T47D (cell line): ENCODE measurements around the gene IYD.
"Not testable (repeated sequence)": the region's sequence is repeated elsewhere in the genome, so short reads cannot be mapped to it uniquely, and the experiment has no call there.

Experiments
- DNase-seq, 2 experiments: peaks; one replicate each; pipeline versions ENCODE4 v3.0.0 to v3.0.0-alpha.2; 2011 to 2012; ENCODE audit warnings: low read depth in 1 of 2, low spot score in 1 of 2
- JUND ChIP-seq: IDR thresholded peaks from 2 replicates; pipeline ENCODE4 v1.6.1; 2012; ENCODE audit warnings: low read depth
- in situ Hi-C: cut with HindIII; loops from 2 replicates; pipeline ENCODE4 v1.10.0; 2016; ENCODE audit warnings: low sequenced_read_pairs, low pct_unique_long_range_greater_than_20kb

The IYD gene

GRCh38 chr6:150430815-150431214 lies 62.0 kb downstream of the IYD start:
- TF ChIP-seq JUND = no peak
- DNase-seq = no peak
- in situ Hi-C loops = no loop called here

- DNase-seq = no peak
- in situ Hi-C loops = no loop called here
- no peak for TF ChIP-seq JUND
Measured at GRCh38 chr6:150435360-150435759, 66.5 kb downstream of the IYD start.

GRCh38 chr6:150435832-150436231 lies 67.0 kb downstream of the IYD start:
- in situ Hi-C loops = no loop called here
- no peak for DNase-seq
- TF ChIP-seq JUND = no peak

GRCh38 chr6:150439373-150439772 lies 70.6 kb downstream of the IYD start:
- TF ChIP-seq JUND = no peak
- DNase-seq = no peak
- in situ Hi-C loops = no loop called here

GRCh38 chr6:150443621-150444020 lies 74.8 kb downstream of the IYD start:
- TF ChIP-seq JUND = no peak
- in situ Hi-C loops = no loop called here
- no peak for DNase-seq

- no peak for DNase-seq
- TF ChIP-seq JUND = no peak
- in situ Hi-C loops = no loop called here
Measured at GRCh38 chr6:150444308-150444707, 75.5 kb downstream of the IYD start.

GRCh38 chr6:150445486-150445885 lies 76.7 kb downstream of the IYD start:
- no peak for TF ChIP-seq JUND
- in situ Hi-C loops = no loop called here
- no peak for DNase-seq

GRCh38 chr6:150448221-150448620 lies 79.4 kb downstream of the IYD start:
- no peak for DNase-seq
- no peak for TF ChIP-seq JUND

GRCh38 chr6:150449055-150449454 lies 80.2 kb downstream of the IYD start:
- DNase-seq, in situ Hi-C loops: not testable (repeated sequence)

More at GRCh38 chr6:150448221-150448620, 79.4 kb downstream of the IYD start:
- in situ Hi-C loops = no loop called here

GRCh38 chr6:150450918-150451317 lies 82.1 kb downstream of the IYD start:
- DNase-seq = no peak
- in situ Hi-C loops = no loop called here

GRCh38 chr6:150451807-150452427 lies 83.1 kb downstream of the IYD start:
- TF ChIP-seq JUND = no peak
- no peak for DNase-seq
- in situ Hi-C loops = no loop called here

More at GRCh38 chr6:150450918-150451317, 82.1 kb downstream of the IYD start:
- TF ChIP-seq JUND = no peak

GRCh38 chr6:150452428-150453243 lies 83.8 kb downstream of the IYD start:
- no peak for TF ChIP-seq JUND
- no peak for DNase-seq
- in situ Hi-C loops = no loop called here

GRCh38 chr6:150453357-150453756 lies 84.5 kb downstream of the IYD start:
- DNase-seq = no peak
- in situ Hi-C loops = no loop called here
- no peak for TF ChIP-seq JUND
